ENCODE data around the gene PPARG.

The PPARG gene

GRCh38 chr3:12338595-12339546 lies 50.0 kb downstream of the PPARG start:
- Histone ChIP-seq H4K20me1 (ENCODE audit: control insufficient read depth, insufficient read depth, low read depth, low read length) (no peaks in the 10 kb centered on the region), H3K9me2 (replicated peaks; ENCODE audit: control insufficient read depth, low read length) (no peaks in the 10 kb centered on the region), H3K4me1 (ENCODE audit: control insufficient read depth, low read length) (no peaks in the 10 kb centered on the region), H3F3A (ENCODE audit: control insufficient read depth, insufficient read depth) (no peaks in the 10 kb centered on the region), H3K79me2 (ENCODE audit: control insufficient read depth, low read length) (no peaks in the 10 kb centered on the region), H3K9me3 (ENCODE audit: control insufficient read depth, insufficient read depth, low read length) (no peaks in the 10 kb centered on the region), H3K27me3 (ENCODE audit: control insufficient read depth, low read length) (peaks cover 9% of the 10 kb centered on the region; the same call in 1 of the 2 replicates), H3K36me3 (ENCODE audit: control insufficient read depth, low read length) (no peaks in the 10 kb centered on the region), H3K4me3 (ENCODE audit: low read length) (no peak overlapping the region), H3K4me2 (ENCODE audit: low read length) (no peak overlapping the region), H3K27ac (ENCODE audit: low read depth, low read length) (no peak overlapping the region)
- TF ChIP-seq, protein P1, sequence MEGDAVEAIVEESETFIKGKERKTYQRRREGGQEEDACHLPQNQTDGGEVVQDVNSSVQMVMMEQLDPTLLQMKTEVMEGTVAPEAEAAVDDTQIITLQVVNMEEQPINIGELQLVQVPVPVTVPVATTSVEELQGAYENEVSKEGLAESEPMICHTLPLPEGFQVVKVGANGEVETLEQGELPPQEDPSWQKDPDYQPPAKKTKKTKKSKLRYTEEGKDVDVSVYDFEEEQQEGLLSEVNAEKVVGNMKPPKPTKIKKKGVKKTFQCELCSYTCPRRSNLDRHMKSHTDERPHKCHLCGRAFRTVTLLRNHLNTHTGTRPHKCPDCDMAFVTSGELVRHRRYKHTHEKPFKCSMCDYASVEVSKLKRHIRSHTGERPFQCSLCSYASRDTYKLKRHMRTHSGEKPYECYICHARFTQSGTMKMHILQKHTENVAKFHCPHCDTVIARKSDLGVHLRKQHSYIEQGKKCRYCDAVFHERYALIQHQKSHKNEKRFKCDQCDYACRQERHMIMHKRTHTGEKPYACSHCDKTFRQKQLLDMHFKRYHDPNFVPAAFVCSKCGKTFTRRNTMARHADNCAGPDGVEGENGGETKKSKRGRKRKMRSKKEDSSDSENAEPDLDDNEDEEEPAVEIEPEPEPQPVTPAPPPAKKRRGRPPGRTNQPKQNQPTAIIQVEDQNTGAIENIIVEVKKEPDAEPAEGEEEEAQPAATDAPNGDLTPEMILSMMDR (IDR thresholded peaks at IDR 0.05; ENCODE audit: low read depth, low read length, poor library complexity, severe bottlenecking), result no peak
- TF ChIP-seq EZH2phosphoT487 (IDR thresholded peaks at IDR 0.05; ENCODE audit: borderline replicate concordance, low read length), result no peak

GRCh38 chr3:12339701-12340480 lies 51.0 kb downstream of the PPARG start:
- no peaks in the 10 kb centered on the region for H3F3A ChIP-seq (ENCODE audit: control insufficient read depth, insufficient read depth)
- no peaks in the 10 kb centered on the region for H3K9me2 ChIP-seq (replicated peaks; ENCODE audit: control insufficient read depth, low read length)
- H3K27ac ChIP-seq (ENCODE audit: low read depth, low read length), result no peak overlapping the region
- H3K9me3 ChIP-seq (ENCODE audit: control insufficient read depth, insufficient read depth, low read length), result no peaks in the 10 kb centered on the region
- no peaks in the 10 kb centered on the region for H3K79me2 ChIP-seq (ENCODE audit: control insufficient read depth, low read length)
- TF ChIP-seq, protein P1 (IDR thresholded peaks at IDR 0.05; ENCODE audit: low read depth, low read length, poor library complexity, severe bottlenecking), result no peak
- no peaks in the 10 kb centered on the region for H3K4me1 ChIP-seq (ENCODE audit: control insufficient read depth, low read length)
- no peaks in the 10 kb centered on the region for H4K20me1 ChIP-seq (ENCODE audit: control insufficient read depth, insufficient read depth, low read depth, low read length)
- no peaks in the 10 kb centered on the region for H3K36me3 ChIP-seq (ENCODE audit: control insufficient read depth, low read length)
- no peak overlapping the region for H3K4me2 ChIP-seq (ENCODE audit: low read length)
- peaks cover 9% of the 10 kb centered on the region; the same call in 1 of the 2 replicates for H3K27me3 ChIP-seq (ENCODE audit: control insufficient read depth, low read length)
- no peak overlapping the region for H3K4me3 ChIP-seq (ENCODE audit: low read length)

- Histone ChIP-seq H3K79me2 (ENCODE audit: control insufficient read depth, low read length) (no peaks in the 10 kb centered on the region), H3K4me1 (ENCODE audit: control insufficient read depth, low read length) (no peaks in the 10 kb centered on the region), H3K4me3 (ENCODE audit: low read length) (no peak overlapping the region), H4K20me1 (ENCODE audit: control insufficient read depth, insufficient read depth, low read depth, low read length) (no peaks in the 10 kb centered on the region), H3K27me3 (ENCODE audit: control insufficient read depth, low read length) (peaks cover 9% of the 10 kb centered on the region; the same call in 1 of the 2 replicates), H3K36me3 (ENCODE audit: control insufficient read depth, low read length) (no peaks in the 10 kb centered on the region), H3K9me3 (ENCODE audit: control insufficient read depth, insufficient read depth, low read length) (no peaks in the 10 kb centered on the region), H3K27ac (ENCODE audit: low read depth, low read length) (no peak overlapping the region), H3K9me2 (replicated peaks; ENCODE audit: control insufficient read depth, low read length) (no peaks in the 10 kb centered on the region), H3K4me2 (ENCODE audit: low read length) (no peak overlapping the region), H3F3A (ENCODE audit: control insufficient read depth, insufficient read depth) (no peaks in the 10 kb centered on the region)
- no peak for TF ChIP-seq EZH2phosphoT487 (IDR thresholded peaks at IDR 0.05; ENCODE audit: borderline replicate concordance, low read length)
- TF ChIP-seq, protein P1 (IDR thresholded peaks at IDR 0.05; ENCODE audit: low read depth, low read length, poor library complexity, severe bottlenecking), result no peak
Measured at GRCh38 chr3:12340506-12340905, 51.6 kb downstream of the PPARG start.

All from DOHH2 (cell line).